HUES48 (cell line): ENCODE results near the gene USP30.

Experiments
- H3K27ac ChIP-seq: one replicate; pipeline ENCODE4 v1.7.0; 2013; ENCODE audit warnings: low read depth, low read length, inconsistent platforms
- H3K27me3 ChIP-seq: 2 replicates; pipeline ENCODE4 v1.6.1; 2013; ENCODE audit warnings: mild to moderate bottlenecking, low read length; ENCODE audit not compliant: control insufficient read depth, insufficient read depth
- H3K36me3 ChIP-seq: 2 replicates; pipeline ENCODE4 v1.6.1; 2013; ENCODE audit warnings: low read length; ENCODE audit not compliant: control insufficient read depth, insufficient read depth
- H3K4me1 ChIP-seq: 2 replicates; pipeline ENCODE4 v1.6.1; 2013; ENCODE audit warnings: mild to moderate bottlenecking, low read length; ENCODE audit not compliant: control insufficient read depth, insufficient read depth
- H3K4me3 ChIP-seq: 2 replicates; pipeline ENCODE4 v1.5.1; 2013; ENCODE audit warnings: mild to moderate bottlenecking, low read depth, low read length
- H3K9ac ChIP-seq: 2 replicates; pipeline ENCODE4 v1.6.1; 2013; ENCODE audit warnings: mild to moderate bottlenecking, low read depth, low read length, moderate library complexity
- H3K9me3 ChIP-seq: 2 replicates; pipeline ENCODE4 v1.6.1; 2013; ENCODE audit warnings: low read length; ENCODE audit not compliant: control insufficient read depth, insufficient read depth

USP30 gene, protein sequence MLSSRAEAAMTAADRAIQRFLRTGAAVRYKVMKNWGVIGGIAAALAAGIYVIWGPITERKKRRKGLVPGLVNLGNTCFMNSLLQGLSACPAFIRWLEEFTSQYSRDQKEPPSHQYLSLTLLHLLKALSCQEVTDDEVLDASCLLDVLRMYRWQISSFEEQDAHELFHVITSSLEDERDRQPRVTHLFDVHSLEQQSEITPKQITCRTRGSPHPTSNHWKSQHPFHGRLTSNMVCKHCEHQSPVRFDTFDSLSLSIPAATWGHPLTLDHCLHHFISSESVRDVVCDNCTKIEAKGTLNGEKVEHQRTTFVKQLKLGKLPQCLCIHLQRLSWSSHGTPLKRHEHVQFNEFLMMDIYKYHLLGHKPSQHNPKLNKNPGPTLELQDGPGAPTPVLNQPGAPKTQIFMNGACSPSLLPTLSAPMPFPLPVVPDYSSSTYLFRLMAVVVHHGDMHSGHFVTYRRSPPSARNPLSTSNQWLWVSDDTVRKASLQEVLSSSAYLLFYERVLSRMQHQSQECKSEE

GRCh38 chr12:109052414-109053323 is at the start of gene USP30:
USP30 (plus strand) TSS chr12:109052576; CDS start chr12:109052679, 103 bp downstream.
- peak within 1 kb of the TSS; percentile 50 for H3K27ac ChIP-seq
- peak within 1 kb of the TSS; percentile 20; the same call in 1 of the 2 replicates for H3K9ac ChIP-seq
- peaks cover 6% of the 10 kb centered on the region for H3K4me1 ChIP-seq
- H3K36me3 ChIP-seq, result no peaks in the 10 kb centered on the region
- H3K27me3 ChIP-seq, result no peaks in the 10 kb centered on the region
- H3K4me3 ChIP-seq, result peak within 1 kb of the TSS; percentile 92
- H3K9me3 ChIP-seq, result no peaks in the 10 kb centered on the region

GRCh38 chr12:109004017-109004416 is 48.4 kb upstream of the USP30 start:
- no peak overlapping the region for H3K4me3 ChIP-seq
- no peak overlapping the region for H3K9ac ChIP-seq
- no peaks in the 10 kb centered on the region for H3K27me3 ChIP-seq
- no peaks in the 10 kb centered on the region for H3K36me3 ChIP-seq
- H3K4me1 ChIP-seq, result no peaks in the 10 kb centered on the region
- no peak overlapping the region for H3K27ac ChIP-seq
- H3K9me3 ChIP-seq, result no peaks in the 10 kb centered on the region

DNA sequence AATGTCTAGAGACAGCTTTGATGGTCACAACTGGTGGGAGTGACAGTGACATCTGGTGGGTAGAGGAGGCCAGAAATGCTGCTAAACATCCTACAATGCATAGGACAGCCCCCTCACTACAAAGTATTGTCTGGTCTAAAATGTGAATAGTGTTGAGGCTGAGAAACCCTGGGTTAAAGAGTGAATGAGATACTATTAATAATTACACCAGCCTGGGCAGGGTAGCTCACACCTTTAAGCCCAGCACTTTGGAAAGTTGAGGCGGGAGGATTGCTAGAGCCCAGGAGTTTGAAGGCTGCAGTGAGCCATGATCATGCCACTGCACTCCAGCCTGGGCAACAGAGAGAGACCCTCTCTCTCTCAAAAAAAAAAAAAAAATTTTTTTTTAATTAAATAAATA is 42.6 kb upstream of the USP30 start:
- Histone ChIP-seq H3K27me3 (no peaks in the 10 kb centered on the region), H3K4me3 (no peak overlapping the region)

GRCh38 chr12:109010259-109010658 is 42.1 kb upstream of the USP30 start:
- Histone ChIP-seq H3K9ac (no peak overlapping the region), H3K9me3 (no peaks in the 10 kb centered on the region), H3K4me1 (no peaks in the 10 kb centered on the region), H3K4me3 (no peak overlapping the region), H3K27ac (no peak overlapping the region), H3K36me3 (no peaks in the 10 kb centered on the region), H3K27me3 (no peaks in the 10 kb centered on the region)

More for the DNA sequence above, 42.6 kb upstream of the USP30 start:
- Histone ChIP-seq H3K9me3 (no peaks in the 10 kb centered on the region), H3K36me3 (no peaks in the 10 kb centered on the region), H3K27ac (no peak overlapping the region), H3K4me1 (no peaks in the 10 kb centered on the region), H3K9ac (no peak overlapping the region)

GRCh38 chr12:109014984-109015765 is 37.2 kb upstream of the USP30 start:
- Histone ChIP-seq H3K4me3 (no peak overlapping the region), H3K9me3 (no peaks in the 10 kb centered on the region), H3K27me3 (no peaks in the 10 kb centered on the region)

DNA sequence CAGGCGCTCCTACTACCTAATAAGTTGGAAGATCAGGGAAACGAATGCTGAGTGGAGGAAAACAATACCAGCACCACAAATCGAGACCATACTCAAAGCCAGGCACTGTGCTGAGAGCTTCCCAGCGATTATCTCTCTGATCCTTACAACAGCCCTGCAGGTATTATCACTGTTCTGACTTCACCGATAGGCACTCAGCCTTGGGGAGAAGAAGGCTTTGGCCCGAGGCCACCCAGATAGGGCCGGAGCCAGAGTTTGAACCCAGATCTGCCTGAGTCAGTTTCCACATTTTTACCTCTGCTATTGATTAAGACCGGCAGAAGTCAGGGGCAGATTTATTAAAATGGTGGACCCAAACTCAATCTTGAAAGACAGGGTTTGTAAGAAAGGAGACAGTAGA is 36.4 kb upstream of the USP30 start:
- no peaks in the 10 kb centered on the region for H3K36me3 ChIP-seq
- no peaks in the 10 kb centered on the region for H3K4me1 ChIP-seq
- H3K27me3 ChIP-seq, result no peaks in the 10 kb centered on the region
- H3K9me3 ChIP-seq, result no peaks in the 10 kb centered on the region
- no peak overlapping the region for H3K4me3 ChIP-seq
- no peak overlapping the region for H3K9ac ChIP-seq
- no peak overlapping the region for H3K27ac ChIP-seq

More at GRCh38 chr12:109014984-109015765, 37.2 kb upstream of the USP30 start:
- no peak overlapping the region for H3K27ac ChIP-seq
- no peaks in the 10 kb centered on the region for H3K36me3 ChIP-seq
- H3K4me1 ChIP-seq, result no peaks in the 10 kb centered on the region
- no peak overlapping the region for H3K9ac ChIP-seq

DNA sequence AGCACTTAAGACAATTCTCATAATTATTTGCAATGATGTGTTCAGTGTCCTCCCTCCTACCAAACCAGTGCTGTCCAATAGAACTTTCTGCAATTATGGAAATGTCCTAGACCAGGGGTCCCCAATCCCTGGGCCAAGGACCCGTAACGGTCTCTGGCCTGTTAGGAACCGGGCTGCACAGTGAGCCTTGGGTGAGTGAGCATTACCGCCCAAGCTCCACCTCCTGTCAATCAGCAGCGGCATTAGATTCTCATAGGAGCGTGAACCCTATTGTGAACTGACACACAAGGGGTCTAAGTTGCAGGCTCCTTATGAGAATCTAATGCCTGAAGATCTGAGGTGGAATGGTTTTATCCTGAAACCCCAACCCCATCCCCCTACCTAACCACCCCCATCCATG is 35.4 kb upstream of the USP30 start:
- Histone ChIP-seq H3K9me3 (no peaks in the 10 kb centered on the region), H3K4me1 (no peaks in the 10 kb centered on the region), H3K9ac (no peak overlapping the region), H3K36me3 (no peaks in the 10 kb centered on the region), H3K27ac (no peak overlapping the region), H3K27me3 (no peaks in the 10 kb centered on the region), H3K4me3 (no peak overlapping the region)

- no peaks in the 10 kb centered on the region for H3K4me1 ChIP-seq
- H3K36me3 ChIP-seq, result no peaks in the 10 kb centered on the region
- no peak overlapping the region for H3K27ac ChIP-seq
- no peaks in the 10 kb centered on the region for H3K27me3 ChIP-seq
- H3K9ac ChIP-seq, result no peak overlapping the region
- no peaks in the 10 kb centered on the region for H3K9me3 ChIP-seq
- H3K4me3 ChIP-seq, result no peak overlapping the region
These were observed 34.1 kb upstream of the USP30 start for GRCh38 chr12:109018296-109018695.

GRCh38 chr12:109020146-109020795 is 32.1 kb upstream of the USP30 start:
- H3K4me3 ChIP-seq, result peak overlapping the region; percentile 59; the same call in 1 of the 2 replicates
- H3K9ac ChIP-seq, result no peak overlapping the region
- H3K4me1 ChIP-seq, result no peaks in the 10 kb centered on the region
- no peaks in the 10 kb centered on the region for H3K36me3 ChIP-seq
- H3K9me3 ChIP-seq, result no peaks in the 10 kb centered on the region
- no peaks in the 10 kb centered on the region for H3K27me3 ChIP-seq
- no peak overlapping the region for H3K27ac ChIP-seq

DNA sequence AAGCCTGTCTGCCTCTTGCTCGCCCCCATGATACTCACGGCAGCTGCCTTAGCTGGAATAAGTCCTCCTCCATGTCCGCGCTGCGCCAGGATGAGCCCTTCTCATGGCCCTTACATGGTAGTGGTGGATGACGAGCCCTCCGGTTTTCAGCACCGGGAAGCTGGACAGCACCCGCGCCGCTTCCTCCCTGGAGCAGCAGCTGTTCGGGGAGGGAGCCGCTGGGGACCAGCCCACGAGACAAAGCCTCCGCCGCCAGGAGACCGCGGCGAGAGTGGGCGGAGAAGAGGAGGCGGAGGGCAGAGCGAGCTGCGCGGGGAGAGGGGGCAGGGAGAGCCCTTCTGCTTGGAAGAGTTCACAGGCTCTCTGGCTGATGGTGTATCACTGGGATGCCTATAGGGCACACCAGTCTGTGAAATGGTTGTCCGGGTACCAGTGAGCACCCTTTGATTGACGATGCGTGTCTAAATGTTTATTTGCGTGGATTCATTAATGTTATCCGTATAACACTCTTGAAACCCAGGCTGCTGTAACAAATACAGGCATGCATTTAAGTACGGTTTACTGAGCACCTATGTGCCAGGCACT is 31.5 kb upstream of the USP30 start, which contains the start of gene SVOP:
Gene SVOP, minus strand, starts transcription at position 273 of the 585 bp plus-strand sequence. Its CDS starts 200 bp downstream, at position 73.
- peak within 1 kb of the TSS; percentile 59 for H3K4me3 ChIP-seq
- H3K27ac ChIP-seq, result no peak within 1 kb of the TSS
- H3K9me3 ChIP-seq, result no peaks in the 10 kb centered on the region

More for the DNA sequence above, 31.5 kb upstream of the USP30 start, which contains the start of gene SVOP:
- Histone ChIP-seq H3K9ac (no peak within 1 kb of the TSS), H3K27me3 (no peaks in the 10 kb centered on the region), H3K4me1 (no peaks in the 10 kb centered on the region), H3K36me3 (no peaks in the 10 kb centered on the region)
